Stimulated activated naive CD8-positive, alpha-beta T cell treated with anti-CD3 and anti-CD28 coated beads, Interleukin-15, Interleukin-2, amounts not matched to agents 100 ng/mL and 50 ng/mL, for 24 hours (primary cell): ENCODE results near the gene GARIN5B.
"Not testable (repeated sequence)": the region's sequence is repeated elsewhere in the genome, so short reads cannot be mapped to it uniquely, and the experiment has no call there.

ENCODE experiments used
- H3K27ac Mint-ChIP-seq: one replicate; pipeline ENCODE4 v1.8.0; 2021; ENCODE audit warnings: mild to moderate bottlenecking, mixed read lengths
- H3K27me3 Mint-ChIP-seq: one replicate; pipeline ENCODE4 v1.8.0; 2021; ENCODE audit warnings: mixed read lengths
- H3K36me3 Mint-ChIP-seq: one replicate; pipeline ENCODE4 v1.8.0; 2021; ENCODE audit warnings: low read depth, mixed read lengths
- H3K4me1 Mint-ChIP-seq: one replicate; pipeline ENCODE4 v1.8.0; 2021; ENCODE audit warnings: low read depth, mixed read lengths
- H3K4me3 Mint-ChIP-seq: one replicate; pipeline ENCODE4 v1.8.0; 2021; ENCODE audit warnings: mild to moderate bottlenecking, mixed read lengths
- H3K9me3 Mint-ChIP-seq: one replicate; pipeline ENCODE4 v1.8.0; 2021; ENCODE audit warnings: mixed read lengths

The GARIN5B gene

GRCh38 chr19:55339105-55339888, 23.8 kb downstream of the GARIN5B start, which contains the start of gene KMT5C:
KMT5C (plus strand) TSS chr19:55339876; CDS start chr19:55341937, 2,061 bp downstream.
- Mint-ChIP-seq H3K36me3 (peaks cover 7% of the 10 kb centered on the region), H3K27me3 (no peaks in the 10 kb centered on the region), H3K4me3 (peak within 1 kb of the TSS; percentile 87), H3K4me1 (peaks cover 21% of the 10 kb centered on the region), H3K27ac (peak within 1 kb of the TSS; percentile 94), H3K9me3 (no peaks in the 10 kb centered on the region)

- no peak overlapping the region for H3K4me3 Mint-ChIP-seq
- peaks cover 6% of the 10 kb centered on the region for H3K27me3 Mint-ChIP-seq
- H3K27ac Mint-ChIP-seq = no peak overlapping the region
- no peaks in the 10 kb centered on the region for H3K36me3 Mint-ChIP-seq
- H3K4me1 Mint-ChIP-seq = peaks cover 15% of the 10 kb centered on the region
- no peaks in the 10 kb centered on the region for H3K9me3 Mint-ChIP-seq
Observed at GRCh38 chr19:55336101-55336500, 27.0 kb downstream of the GARIN5B start.

GRCh38 chr19:55333870-55334269, 29.2 kb downstream of the GARIN5B start:
- Mint-ChIP-seq H3K27me3 (peaks cover 6% of the 10 kb centered on the region), H3K27ac (no peak overlapping the region), H3K9me3 (no peaks in the 10 kb centered on the region), H3K4me1 (peaks cover 8% of the 10 kb centered on the region), H3K36me3 (no peaks in the 10 kb centered on the region), H3K4me3 (no peak overlapping the region)

DNA sequence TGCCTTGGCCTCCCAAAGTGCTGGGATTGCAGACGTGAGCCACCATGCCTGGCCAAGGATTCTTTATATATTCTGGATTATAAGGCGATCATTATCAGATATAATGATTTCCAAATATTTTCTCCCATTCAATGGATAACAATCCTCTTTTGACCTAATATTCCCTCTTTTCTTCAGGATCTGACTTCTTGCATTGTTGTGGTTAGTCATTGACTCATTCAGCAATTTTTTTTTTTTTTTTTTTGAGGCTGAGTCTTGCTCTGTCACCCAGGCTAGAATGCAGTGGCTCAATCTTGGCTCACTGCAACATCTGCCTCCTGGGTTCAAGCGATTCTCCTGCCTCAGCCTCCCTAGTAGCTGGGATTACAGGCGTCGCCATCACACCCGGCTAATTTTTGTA, 33.3 kb downstream of the GARIN5B start:
- not testable (repeated sequence) for H3K27ac Mint-ChIP-seq, H3K4me1 Mint-ChIP-seq, H3K9me3 Mint-ChIP-seq, H3K27me3 Mint-ChIP-seq, H3K4me3 Mint-ChIP-seq, H3K36me3 Mint-ChIP-seq

GRCh38 chr19:55328774-55329318, 34.2 kb downstream of the GARIN5B start:
- H3K4me1 Mint-ChIP-seq, H3K27me3 Mint-ChIP-seq, H3K9me3 Mint-ChIP-seq, H3K36me3 Mint-ChIP-seq, H3K4me3 Mint-ChIP-seq, H3K27ac Mint-ChIP-seq: not testable (repeated sequence)

DNA sequence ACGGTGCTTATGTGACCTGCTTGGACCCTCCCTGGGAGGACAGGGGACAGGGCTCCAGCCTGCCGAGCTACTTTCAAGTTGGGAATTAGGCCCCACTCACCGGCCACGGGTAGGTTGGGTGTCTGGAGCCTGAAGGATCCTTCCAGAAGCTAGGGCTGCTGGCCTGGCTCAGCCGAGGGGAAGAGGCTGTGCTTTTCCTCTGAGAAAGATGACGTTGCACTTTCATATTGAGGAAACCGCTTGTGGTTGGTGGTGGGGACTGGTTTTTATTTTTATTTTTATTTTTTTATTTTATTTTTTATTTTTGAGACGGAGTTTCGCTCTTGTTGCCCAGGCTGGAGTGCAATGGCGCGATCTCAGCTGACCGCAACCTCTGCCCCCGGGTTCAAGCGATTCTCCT, 37.9 kb downstream of the GARIN5B start, which contains the start of gene TMEM150B:
TMEM150B (minus strand) TSS at position 170 of the 400 bp plus-strand sequence. CDS start 4,305 bp downstream, outside the sequence.
- no peaks in the 10 kb centered on the region for H3K36me3 Mint-ChIP-seq
- no peaks in the 10 kb centered on the region for H3K4me1 Mint-ChIP-seq
- H3K9me3 Mint-ChIP-seq = no peaks in the 10 kb centered on the region
- H3K27me3 Mint-ChIP-seq = peaks cover 4% of the 10 kb centered on the region
- no peak within 1 kb of the TSS for H3K27ac Mint-ChIP-seq
- no peak within 1 kb of the TSS for H3K4me3 Mint-ChIP-seq

GRCh38 chr19:55324662-55325061, 38.4 kb downstream of the GARIN5B start:
- Mint-ChIP-seq H3K4me1 (no peaks in the 10 kb centered on the region), H3K4me3 (no peak overlapping the region), H3K27ac (no peak overlapping the region), H3K9me3 (no peaks in the 10 kb centered on the region), H3K27me3 (peaks cover 4% of the 10 kb centered on the region), H3K36me3 (no peaks in the 10 kb centered on the region)

DNA sequence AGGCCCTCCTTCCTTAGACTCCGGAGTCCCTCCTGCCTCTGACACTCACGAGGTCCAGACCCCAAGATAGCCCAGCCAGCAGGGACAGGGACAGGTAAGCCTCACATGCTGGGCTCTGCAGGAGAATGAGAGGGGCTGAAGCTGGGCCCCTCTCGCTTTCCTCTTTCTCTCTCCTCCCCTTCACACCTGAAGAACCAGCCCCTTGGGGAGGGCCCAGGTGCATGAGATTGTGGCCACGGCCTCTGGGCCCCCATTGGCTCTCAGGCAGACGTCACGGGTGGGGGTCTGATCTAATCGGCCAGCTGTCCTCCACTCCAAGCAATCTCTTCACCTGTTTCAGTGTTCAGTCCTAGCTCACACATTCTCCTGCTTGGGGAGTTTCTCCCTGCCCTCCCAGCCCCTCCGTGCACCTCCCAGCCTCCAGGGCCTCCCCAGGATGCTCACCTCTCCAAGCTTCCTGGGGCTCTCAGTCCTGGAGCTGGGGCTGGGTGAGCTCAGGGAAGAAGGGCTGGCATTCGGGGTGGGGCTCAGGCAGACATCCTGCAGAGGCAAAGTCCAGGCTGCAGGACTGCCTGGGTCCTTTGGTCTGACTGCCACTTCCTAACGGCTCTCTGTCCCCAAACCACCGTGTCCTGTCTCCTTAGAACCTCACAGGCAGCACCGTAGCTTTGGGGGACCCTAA, 40.7 kb downstream of the GARIN5B start:
- Mint-ChIP-seq H3K27ac (no peak overlapping the region), H3K4me1 (no peaks in the 10 kb centered on the region), H3K4me3 (no peak overlapping the region), H3K36me3 (no peaks in the 10 kb centered on the region), H3K9me3 (no peaks in the 10 kb centered on the region), H3K27me3 (peaks cover 4% of the 10 kb centered on the region)

DNA sequence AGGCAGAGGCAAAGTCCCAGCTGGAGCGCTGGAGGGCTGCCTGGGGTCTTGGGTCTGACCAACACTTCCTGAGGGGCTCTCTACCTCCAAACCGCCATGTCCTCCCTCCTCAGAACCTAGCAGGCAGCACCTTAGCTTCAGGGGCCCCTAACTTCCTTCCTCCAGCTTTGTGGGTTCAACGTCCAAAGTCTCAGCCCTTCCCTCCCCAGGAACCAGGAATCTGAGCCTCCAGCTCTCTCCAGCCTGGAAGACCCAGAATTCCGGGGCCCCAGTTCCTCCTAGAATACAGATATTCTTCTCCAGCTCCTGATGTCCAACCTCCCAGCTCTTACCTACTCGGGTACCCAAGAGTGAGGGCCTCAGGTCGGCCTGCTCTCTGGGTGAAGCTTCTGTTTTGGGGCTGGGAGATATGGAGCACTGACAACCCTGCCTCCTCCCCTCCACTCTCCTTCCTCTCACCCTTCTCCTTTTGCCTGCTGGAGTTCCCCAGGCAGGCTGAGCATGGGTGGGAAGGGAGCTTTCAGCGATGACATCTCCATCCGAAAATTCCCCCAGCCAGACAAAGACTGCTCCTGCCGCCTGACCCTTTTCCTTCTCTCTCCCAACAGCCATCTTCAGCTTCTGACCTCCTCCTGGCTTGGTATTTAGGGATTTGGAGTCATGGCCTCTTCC, 41.5 kb downstream of the GARIN5B start:
- H3K4me3 Mint-ChIP-seq = no peak overlapping the region
- no peak overlapping the region for H3K27ac Mint-ChIP-seq
- no peaks in the 10 kb centered on the region for H3K36me3 Mint-ChIP-seq
- H3K4me1 Mint-ChIP-seq = no peaks in the 10 kb centered on the region
- no peaks in the 10 kb centered on the region for H3K9me3 Mint-ChIP-seq
- H3K27me3 Mint-ChIP-seq = peaks cover 4% of the 10 kb centered on the region

DNA sequence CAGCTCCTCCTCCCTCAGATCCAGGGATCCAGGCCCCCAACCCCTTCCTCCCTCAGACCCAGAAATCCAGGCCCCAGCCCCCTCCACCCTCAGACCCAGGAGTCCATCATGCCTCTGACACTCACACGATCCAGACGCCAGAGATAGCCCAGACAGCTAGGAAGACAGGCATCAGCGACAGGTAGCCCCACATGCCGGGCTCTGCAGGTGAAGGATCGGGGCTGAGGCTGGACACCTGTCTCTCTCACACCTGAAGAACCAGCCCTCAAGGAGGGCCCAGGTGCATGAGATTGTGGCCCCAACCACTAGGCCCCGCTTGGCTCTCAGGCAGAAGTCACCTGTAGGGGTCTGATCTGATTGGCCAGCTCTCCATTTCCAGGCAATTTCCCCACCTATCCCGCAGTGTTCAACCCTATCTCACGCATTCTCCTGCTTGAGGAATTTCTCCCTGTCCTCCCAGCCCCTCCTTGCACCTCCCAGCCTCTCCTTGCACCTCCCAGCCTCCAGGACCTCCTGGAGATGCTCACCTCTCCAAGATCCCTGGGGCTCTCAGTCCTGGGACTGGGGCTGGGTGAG, 42.1 kb downstream of the GARIN5B start:
- Mint-ChIP-seq H3K9me3 (no peaks in the 10 kb centered on the region), H3K4me1 (no peaks in the 10 kb centered on the region), H3K27ac (no peak overlapping the region), H3K27me3 (peaks cover 4% of the 10 kb centered on the region), H3K36me3 (no peaks in the 10 kb centered on the region), H3K4me3 (no peak overlapping the region)

DNA sequence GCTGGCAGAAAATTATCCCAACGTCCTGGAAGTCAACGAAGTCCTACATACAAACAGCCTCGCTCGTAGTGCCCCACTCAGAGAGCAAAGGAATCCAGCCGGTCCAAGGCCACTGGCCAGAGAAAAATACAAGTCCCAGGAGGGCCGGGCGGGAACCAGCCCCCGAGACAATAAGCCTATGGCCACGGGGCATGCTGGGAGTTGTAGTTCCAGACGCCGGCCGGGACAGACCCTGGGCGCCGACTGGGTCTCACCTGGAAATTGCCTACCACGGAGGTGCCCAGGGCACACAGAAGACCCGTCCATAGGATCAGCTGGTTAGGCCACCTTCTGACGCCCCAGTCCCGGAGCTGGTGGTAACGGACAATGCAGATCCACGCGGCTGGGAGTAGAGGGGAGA, 43.3 kb downstream of the GARIN5B start:
- no peak overlapping the region for H3K27ac Mint-ChIP-seq
- no peaks in the 10 kb centered on the region for H3K4me1 Mint-ChIP-seq
- no peak overlapping the region for H3K4me3 Mint-ChIP-seq
- H3K9me3 Mint-ChIP-seq = no peaks in the 10 kb centered on the region
- peaks cover 4% of the 10 kb centered on the region for H3K27me3 Mint-ChIP-seq
- H3K36me3 Mint-ChIP-seq = no peaks in the 10 kb centered on the region

GRCh38 chr19:55316646-55317045, 46.4 kb downstream of the GARIN5B start:
- Mint-ChIP-seq H3K4me3 (no peak overlapping the region), H3K27me3 (no peaks in the 10 kb centered on the region), H3K27ac (no peak overlapping the region), H3K4me1 (no peaks in the 10 kb centered on the region), H3K9me3 (no peaks in the 10 kb centered on the region), H3K36me3 (no peaks in the 10 kb centered on the region)

DNA sequence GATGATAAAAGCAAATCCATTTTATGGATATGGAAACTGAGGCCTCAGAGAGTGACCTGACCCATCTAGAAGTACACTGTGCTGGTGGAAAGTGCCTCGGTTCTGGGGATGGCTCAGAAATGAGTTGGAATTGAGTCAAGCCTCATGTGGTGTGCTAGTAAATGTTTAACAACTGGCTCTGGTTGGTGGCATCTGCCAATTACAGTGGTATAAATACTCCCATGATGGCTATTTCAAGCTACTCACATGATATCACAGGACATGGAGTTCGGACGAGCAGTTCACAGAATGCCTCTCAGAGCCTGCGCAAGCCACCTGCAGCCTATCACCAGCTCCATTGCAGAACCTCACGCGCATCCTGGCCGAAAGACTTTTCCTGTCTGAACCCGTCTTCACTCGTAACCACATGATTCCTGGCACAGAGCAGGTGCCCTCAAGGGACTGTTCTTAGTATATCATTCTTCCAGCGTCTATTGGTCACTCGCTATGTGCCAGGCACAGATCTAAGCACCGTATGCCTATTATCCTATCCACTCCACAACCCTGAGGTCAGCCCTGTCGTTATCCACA, 47.0 kb downstream of the GARIN5B start:
- no peak overlapping the region for H3K27ac Mint-ChIP-seq
- no peaks in the 10 kb centered on the region for H3K36me3 Mint-ChIP-seq
- H3K9me3 Mint-ChIP-seq = no peaks in the 10 kb centered on the region
- H3K4me1 Mint-ChIP-seq = no peaks in the 10 kb centered on the region
- H3K4me3 Mint-ChIP-seq = no peak overlapping the region
- no peaks in the 10 kb centered on the region for H3K27me3 Mint-ChIP-seq

DNA sequence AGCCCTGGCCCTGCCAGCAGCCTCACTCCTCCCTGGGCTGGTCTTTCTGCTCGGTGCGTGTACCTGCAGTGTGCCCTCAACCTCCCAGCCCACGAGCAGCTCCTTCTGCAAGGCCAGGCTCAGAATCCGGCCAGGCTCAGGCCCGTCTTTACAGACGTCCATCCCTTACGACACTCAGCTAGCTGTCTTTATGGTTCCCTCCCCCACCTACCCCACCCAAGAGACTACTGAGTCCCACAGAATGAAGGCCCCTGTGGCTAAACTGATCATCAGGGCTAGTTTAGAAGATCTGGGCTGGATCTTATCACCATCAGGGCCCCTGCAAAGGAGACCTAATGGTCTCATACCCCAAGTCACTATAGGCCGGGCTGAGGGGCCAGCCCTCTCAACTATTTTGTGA, 48.7 kb downstream of the GARIN5B start:
- Mint-ChIP-seq H3K36me3 (no peaks in the 10 kb centered on the region), H3K4me3 (no peak overlapping the region), H3K27ac (no peak overlapping the region), H3K27me3 (no peaks in the 10 kb centered on the region), H3K9me3 (no peaks in the 10 kb centered on the region), H3K4me1 (no peaks in the 10 kb centered on the region)
